ENCODE data around the gene PPIL1.

- TF ChIP-seq CTCF (IDR thresholded peaks at IDR 0.05), result no peak
- TF ChIP-seq POLR2A (IDR thresholded peaks at IDR 0.05), result no peak
- TF ChIP-seq POLR2AphosphoS5 (IDR thresholded peaks at IDR 0.05), result no peak
Measured at GRCh38 chr6:36836111-36837021, 38.2 kb downstream of the PPIL1 start.
